ENCODE measurements around the gene NRXN3. TPM values are rescaled to one million over a fixed set of nuclear protein-coding genes. Genes with fewer than 3 reads are reported as not detected.

NRXN3 gene
- total and polyA plus RNA-seq, 2 donors (not counting 1 experiment from before 2014, with no cell fraction given) = not detected

DNA sequence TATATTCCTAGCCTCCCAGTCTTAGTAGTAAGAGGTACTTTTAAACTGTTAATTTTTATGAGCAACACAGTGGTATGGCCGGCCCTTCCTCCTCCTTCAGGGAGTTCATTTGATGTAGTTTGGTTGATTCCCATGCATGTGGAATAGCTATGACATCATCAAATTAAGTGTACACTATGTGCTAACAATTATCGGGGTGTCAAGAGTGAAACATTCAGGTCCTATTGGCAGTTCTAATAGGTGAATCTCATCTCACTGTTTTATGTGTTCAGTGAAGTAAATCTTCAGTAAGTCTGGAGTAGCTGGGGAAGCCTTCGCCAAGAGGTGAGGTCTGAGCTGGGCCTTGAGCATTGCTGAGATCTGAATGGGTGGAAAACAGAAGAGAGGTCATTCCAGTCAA is 1384.6 kb downstream of the NRXN3 start:
- H3K4me3 ChIP-seq (ENCODE audit: control extremely low read depth in 1 of 5, extremely low read depth in 1 of 5, insufficient read depth in 1 of 5, low read depth in 2 of 5, low read length in 4 of 5) = no peak overlapping the region
- no peak for TF ChIP-seq EZH2 (IDR thresholded peaks at IDR 0.05; ENCODE audit: borderline replicate concordance, insufficient read depth, low read depth, low read length, poor library complexity, severe bottlenecking)
- TF ChIP-seq, protein P1, sequence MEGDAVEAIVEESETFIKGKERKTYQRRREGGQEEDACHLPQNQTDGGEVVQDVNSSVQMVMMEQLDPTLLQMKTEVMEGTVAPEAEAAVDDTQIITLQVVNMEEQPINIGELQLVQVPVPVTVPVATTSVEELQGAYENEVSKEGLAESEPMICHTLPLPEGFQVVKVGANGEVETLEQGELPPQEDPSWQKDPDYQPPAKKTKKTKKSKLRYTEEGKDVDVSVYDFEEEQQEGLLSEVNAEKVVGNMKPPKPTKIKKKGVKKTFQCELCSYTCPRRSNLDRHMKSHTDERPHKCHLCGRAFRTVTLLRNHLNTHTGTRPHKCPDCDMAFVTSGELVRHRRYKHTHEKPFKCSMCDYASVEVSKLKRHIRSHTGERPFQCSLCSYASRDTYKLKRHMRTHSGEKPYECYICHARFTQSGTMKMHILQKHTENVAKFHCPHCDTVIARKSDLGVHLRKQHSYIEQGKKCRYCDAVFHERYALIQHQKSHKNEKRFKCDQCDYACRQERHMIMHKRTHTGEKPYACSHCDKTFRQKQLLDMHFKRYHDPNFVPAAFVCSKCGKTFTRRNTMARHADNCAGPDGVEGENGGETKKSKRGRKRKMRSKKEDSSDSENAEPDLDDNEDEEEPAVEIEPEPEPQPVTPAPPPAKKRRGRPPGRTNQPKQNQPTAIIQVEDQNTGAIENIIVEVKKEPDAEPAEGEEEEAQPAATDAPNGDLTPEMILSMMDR (IDR thresholded peaks at IDR 0.05) = no peak
- H3K79me2 ChIP-seq (ENCODE audit: control insufficient read depth, insufficient read depth, low read length) = no peaks in the 10 kb centered on the region
- H3K4me3 Mint-ChIP-seq = no peak overlapping the region
- no peaks in the 10 kb centered on the region for H3K27me3 Mint-ChIP-seq
- no peak for ATAC-seq (ENCODE audit: low read depth)
- H2AFZ ChIP-seq (ENCODE audit: insufficient read depth, low read depth, low read length, poor library complexity, severe bottlenecking) = no peak overlapping the region
- H3K27ac Mint-ChIP-seq = no peak overlapping the region
- no peaks in the 10 kb centered on the region for H3K4me1 Mint-ChIP-seq
- WGBS (ENCODE audit: insufficient coverage) = 93% methylated on average over 2 of the region's 3 CpGs
- no peak for DNase-seq
- H3K4me1 ChIP-seq (ENCODE audit: control insufficient read depth in 2 of 2, insufficient read depth in 2 of 2, low read length in 2 of 2) = no peaks in the 10 kb centered on the region
- H3K4me2 ChIP-seq (replicated peaks; ENCODE audit: low read depth, low read length, poor library complexity, severe bottlenecking) = no peak overlapping the region
- ChIA-PET POLR2A (no interaction called here), CTCF (no interaction called here)
- no peaks in the 10 kb centered on the region for H3K27me3 ChIP-seq (replicated peaks in 1 of 4; ENCODE audit: control extremely low read depth in 1 of 4, control insufficient read depth in 3 of 4, insufficient read depth in 4 of 4, low read length in 3 of 4)
- no peaks in the 10 kb centered on the region for H3K9me3 ChIP-seq (ENCODE audit: control extremely low read depth in 1 of 3, control insufficient read depth in 2 of 3, insufficient read depth in 1 of 3, low read length in 2 of 3)
- H3K36me3 ChIP-seq (replicated peaks in 1 of 2; ENCODE audit: control extremely low read depth in 1 of 2, control insufficient read depth in 1 of 2, extremely low read depth in 1 of 2, insufficient read depth in 2 of 2, low read length in 1 of 2) = no peaks in the 10 kb centered on the region
- H3K27ac ChIP-seq (ENCODE audit: low read length in 2 of 2) = no peak overlapping the region
- peaks cover 3% of the 10 kb centered on the region for H3K9me3 Mint-ChIP-seq (ENCODE audit: insufficient read depth)
- intact Hi-C loops (cut with micrococcal nuclease) = no loop called here
- no peaks in the 10 kb centered on the region for H4K20me1 ChIP-seq (ENCODE audit: control insufficient read depth, insufficient read depth, low read length, poor library complexity, severe bottlenecking)
- no peak overlapping the region for H3K9ac ChIP-seq (ENCODE audit: low read length)

DNA sequence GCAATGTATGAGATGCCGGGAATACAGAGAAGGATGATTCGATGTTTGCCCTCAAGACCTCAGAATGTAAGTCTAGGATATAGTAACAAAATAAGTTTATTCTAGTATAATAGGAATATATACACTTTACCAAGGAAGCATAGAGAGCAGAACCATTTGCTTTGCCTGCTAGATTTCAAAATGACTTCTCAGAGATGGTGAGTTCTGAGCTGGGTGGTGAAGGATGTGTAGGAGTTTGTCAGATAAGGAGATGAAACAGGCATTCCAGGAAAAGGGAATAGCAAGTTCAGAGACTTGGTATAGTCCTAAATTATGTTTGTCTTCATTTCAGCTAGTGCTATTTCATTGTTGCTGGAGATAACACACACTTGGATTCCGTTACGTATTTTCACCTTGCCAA is 1385.3 kb downstream of the NRXN3 start:
- CTCF ChIA-PET = no interaction called here
- Mint-ChIP-seq H3K9me3 (ENCODE audit: insufficient read depth) (peaks cover 3% of the 10 kb centered on the region), H3K27me3 (no peaks in the 10 kb centered on the region), H3K27ac (no peak overlapping the region), H3K4me3 (no peak overlapping the region), H3K4me1 (no peaks in the 10 kb centered on the region)
- Histone ChIP-seq H2AFZ (ENCODE audit: insufficient read depth, low read depth, low read length, poor library complexity, severe bottlenecking) (no peak overlapping the region), H3K27ac (ENCODE audit: low read length in 2 of 2) (no peak overlapping the region), H3K9me3 (ENCODE audit: control extremely low read depth in 1 of 3, control insufficient read depth in 2 of 3, insufficient read depth in 1 of 3, low read length in 2 of 3) (no peaks in the 10 kb centered on the region), H3K79me2 (ENCODE audit: control insufficient read depth, insufficient read depth, low read length) (no peaks in the 10 kb centered on the region), H3K27me3 (replicated peaks in 1 of 4; ENCODE audit: control extremely low read depth in 1 of 4, control insufficient read depth in 3 of 4, insufficient read depth in 4 of 4, low read length in 3 of 4) (no peaks in the 10 kb centered on the region), H3K36me3 (replicated peaks in 1 of 2; ENCODE audit: control extremely low read depth in 1 of 2, control insufficient read depth in 1 of 2, extremely low read depth in 1 of 2, insufficient read depth in 2 of 2, low read length in 1 of 2) (no peaks in the 10 kb centered on the region), H4K20me1 (ENCODE audit: control insufficient read depth, insufficient read depth, low read length, poor library complexity, severe bottlenecking) (no peaks in the 10 kb centered on the region), H3K4me1 (ENCODE audit: control insufficient read depth in 2 of 2, insufficient read depth in 2 of 2, low read length in 2 of 2) (no peaks in the 10 kb centered on the region), H3K4me3 (ENCODE audit: control extremely low read depth in 1 of 5, extremely low read depth in 1 of 5, insufficient read depth in 1 of 5, low read depth in 2 of 5, low read length in 4 of 5) (no peak overlapping the region), H3K9ac (ENCODE audit: low read length) (no peak overlapping the region), H3K4me2 (replicated peaks; ENCODE audit: low read depth, low read length, poor library complexity, severe bottlenecking) (no peak overlapping the region)
- no peak for ATAC-seq (ENCODE audit: low read depth)
- intact Hi-C loops (cut with micrococcal nuclease) = no loop called here
- POLR2A ChIA-PET = no interaction called here
- no peak for DNase-seq
- WGBS (ENCODE audit: insufficient coverage) = 100% methylated on average over 2 of the region's 4 CpGs
- TF ChIP-seq, protein P1 (IDR thresholded peaks at IDR 0.05) = no peak
- TF ChIP-seq EZH2 (IDR thresholded peaks at IDR 0.05; ENCODE audit: borderline replicate concordance, insufficient read depth, low read depth, low read length, poor library complexity, severe bottlenecking) = no peak
